Right forelimb (tissue), 1 donor: ENCODE data around the gene CPNE6.

ENCODE experiments used
- DNase-seq: peaks from one replicate; pipeline ENCODE4 v3.0.0-alpha.2; 2018

CPNE6 gene

DNA sequence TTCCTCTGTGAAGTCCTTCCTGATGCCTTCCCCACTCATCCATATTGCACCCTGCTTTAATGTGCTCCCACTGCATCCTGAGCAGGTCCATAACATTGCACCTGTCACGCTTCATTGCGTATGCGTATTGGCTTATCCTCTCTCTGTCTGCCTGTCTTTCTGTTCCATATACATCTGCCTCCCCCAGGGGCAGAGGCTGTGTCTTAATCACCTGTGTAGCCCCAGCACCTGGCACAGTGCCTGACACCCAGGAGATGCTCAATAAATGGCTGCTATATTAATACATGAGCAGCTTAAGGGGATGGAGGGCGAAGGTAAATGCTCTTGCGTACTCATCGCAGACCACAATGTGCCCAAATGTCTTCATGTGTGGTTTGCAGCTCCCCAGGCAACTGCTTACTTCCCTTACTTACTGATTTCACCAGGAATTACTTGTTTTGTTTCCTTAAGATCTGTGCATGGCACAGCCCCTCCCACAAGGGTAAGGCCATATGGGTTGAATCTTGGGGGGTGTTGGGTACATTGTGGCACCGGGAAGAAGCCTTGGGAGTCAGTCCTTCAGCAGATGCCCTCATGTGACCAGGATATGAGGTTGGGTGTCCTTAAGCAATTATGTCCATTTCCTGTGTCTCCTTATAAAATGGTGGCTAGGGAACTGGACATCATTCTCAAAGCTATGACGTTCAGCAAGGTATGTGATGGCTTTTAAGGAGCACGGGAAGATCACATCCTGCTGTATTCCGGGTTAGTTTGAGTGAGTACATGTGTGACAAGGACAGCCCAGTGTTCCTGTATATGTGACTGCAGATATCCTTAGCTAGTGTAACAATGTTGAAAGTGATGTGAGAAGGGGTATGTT is 848 bp upstream of the CPNE6 start:
- no peak for DNase-seq

DNA sequence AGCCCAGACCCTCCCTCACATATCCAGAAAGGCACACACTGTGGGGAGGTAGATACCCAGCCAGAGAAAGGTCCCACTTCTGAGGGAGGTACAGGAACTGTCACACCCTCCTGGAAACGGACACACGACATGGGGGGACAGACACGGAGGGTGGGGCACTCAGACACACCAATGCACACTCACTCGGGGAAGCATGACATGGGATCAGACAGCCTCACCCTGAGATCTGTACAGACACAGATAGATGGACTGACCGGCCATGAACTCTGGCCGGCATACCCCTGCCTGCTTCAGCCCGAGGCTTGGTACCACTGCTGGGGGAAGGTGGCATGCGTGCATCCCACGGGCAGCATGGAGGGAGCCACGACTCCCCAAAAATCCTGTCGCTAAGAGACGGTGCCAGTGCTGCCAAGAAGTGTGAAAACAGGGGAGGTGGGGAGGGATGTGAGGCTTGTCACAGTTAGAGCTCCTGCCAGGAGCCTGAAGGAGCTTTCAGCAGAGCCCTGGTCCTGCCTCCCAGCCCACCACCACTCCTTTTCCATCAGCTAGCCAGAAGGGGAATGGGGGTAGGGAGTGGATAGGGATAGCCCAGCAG is 571 bp downstream of the CPNE6 start:
- no peak for DNase-seq

DNA sequence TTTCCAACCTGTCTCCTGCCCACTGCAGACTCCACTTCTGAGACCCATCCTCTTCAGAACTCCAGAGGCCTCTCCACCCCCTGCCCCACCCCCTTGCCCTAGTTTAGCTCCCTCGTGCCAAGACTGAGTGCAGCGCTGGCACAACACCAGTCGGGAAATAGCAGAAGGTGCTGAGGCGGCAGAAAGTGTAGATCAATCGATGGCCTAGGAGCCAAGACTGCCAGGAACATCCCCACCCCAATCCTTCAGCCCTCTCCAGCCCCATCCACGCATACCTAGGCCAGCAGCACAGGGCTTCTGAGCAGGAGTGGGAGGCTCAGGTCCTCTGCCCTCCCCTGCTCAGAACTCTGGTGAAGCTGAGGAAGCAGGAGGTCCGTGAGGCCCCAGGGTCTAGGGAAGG is 1.1 kb downstream of the CPNE6 start:
- DNase-seq: no peak

DNA sequence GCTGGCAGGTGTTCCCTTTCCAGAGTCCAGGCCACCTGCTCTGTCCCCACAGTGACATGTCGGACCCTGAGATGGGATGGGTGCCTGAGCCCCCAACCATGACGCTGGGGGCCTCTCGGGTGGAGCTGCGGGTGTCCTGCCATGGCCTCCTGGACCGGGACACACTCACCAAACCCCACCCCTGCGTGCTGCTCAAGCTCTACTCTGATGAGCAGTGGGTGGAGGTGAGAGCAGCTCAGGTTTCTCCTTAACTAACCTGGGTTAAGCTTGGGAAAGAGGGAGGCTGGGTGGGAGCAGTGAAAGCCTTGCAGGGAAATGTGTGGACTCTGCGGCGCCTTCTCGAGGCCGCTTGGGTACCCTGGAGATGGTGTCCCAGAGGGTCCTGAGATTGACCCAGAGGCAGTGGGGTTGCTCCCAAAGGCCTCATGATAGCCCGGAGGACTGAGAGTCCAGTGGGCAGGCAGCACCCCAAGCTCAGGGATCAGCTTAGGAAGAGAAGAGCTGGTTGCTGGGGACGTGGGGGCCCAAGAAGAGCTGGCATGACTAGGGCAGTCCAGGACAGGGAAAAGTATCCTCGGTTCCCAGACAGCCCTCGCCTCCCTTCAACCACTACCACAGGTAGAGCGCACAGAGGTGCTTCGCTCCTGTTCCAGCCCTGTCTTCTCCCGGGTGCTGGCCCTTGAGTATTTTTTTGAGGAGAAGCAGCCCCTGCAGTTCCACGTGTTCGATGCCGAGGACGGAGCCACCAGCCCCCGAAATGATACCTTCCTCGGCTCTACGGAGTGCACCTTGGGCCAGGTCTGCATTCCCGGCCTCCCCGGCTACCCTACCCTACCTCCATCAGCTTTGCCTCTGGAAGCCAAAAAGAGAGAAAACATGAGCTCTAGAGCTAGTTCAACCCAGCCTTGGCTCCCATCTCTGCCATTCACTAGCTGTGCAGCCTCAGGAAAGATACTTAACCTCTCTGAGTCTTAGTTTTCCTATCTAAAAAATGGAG is 1.8 kb downstream of the CPNE6 start:
- no peak for DNase-seq

DNA sequence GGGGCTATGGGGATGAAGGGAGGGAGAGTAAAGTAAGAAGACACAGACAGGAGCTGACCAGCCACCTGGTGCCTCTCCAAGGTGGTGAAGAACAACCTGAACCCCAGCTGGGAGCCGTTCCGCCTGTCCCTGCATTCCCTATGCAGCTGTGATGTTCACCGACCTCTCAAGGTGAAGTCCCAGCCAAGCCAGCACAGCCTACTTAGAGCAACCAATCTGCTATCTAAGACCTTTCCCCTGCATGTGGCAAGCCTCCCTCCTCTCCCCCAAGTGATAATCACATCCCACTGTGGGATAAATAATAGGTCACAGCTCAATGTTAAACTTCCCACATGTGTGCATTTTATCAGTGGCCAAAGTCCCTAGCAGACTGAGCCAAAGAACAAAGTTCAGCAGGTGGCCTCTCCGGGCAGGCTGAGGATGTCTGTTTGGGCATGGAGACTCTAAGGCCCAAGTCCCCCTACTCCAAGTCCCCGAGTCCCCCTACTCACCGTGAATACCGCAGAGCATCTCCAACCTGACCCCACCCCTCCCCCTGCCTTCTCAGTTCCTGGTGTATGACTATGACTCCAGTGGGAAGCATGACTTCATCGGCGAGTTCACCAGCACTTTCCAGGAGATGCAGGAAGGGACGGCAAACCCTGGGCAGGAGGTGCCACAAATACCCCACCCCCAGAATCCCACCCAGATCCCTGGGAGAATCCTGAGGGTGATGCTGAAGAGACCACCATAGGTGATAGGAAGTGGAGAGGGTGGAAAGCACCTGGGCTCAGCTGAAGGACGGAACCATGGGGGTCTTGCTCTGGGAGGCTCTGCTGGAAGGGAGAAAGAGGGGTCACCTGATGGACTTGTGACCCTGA is 3.5 kb downstream of the CPNE6 start:
- DNase-seq: no peak

DNA sequence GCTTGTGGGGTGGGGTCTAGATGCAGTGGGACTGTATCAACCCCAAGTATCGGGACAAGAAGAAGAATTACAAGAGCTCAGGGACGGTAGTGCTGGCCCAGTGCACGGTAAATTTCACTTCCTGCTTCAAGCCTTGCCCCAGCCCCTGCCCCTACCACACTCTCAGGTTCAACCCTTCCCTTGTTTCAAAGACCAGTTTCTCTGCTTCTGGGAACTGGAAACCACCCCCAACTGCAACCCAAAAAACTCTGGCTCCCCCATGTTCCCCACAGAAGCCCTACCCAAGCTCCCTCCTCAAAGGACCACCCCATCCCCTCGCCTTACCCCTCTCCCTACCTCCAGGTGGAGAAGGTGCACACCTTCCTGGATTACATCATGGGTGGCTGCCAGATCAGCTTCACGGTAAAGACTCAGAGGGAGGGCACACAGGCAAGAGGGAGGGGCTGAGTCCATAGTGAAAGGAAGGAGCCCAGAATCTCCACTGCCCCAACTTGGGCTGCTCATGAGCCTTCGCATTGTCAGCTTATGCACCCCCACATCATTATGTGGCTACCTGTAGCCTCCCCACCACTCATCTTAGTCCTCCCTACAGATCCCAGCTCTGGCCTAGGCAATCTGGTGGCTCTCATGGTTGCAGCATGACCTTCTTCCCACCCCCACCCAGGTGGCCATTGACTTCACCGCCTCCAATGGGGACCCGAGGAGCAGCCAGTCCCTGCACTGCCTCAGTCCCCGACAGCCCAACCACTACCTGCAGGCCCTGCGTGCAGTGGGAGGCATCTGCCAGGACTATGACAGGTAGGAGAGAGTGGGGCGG is 4.3 kb downstream of the CPNE6 start:
- no peak for DNase-seq

DNA sequence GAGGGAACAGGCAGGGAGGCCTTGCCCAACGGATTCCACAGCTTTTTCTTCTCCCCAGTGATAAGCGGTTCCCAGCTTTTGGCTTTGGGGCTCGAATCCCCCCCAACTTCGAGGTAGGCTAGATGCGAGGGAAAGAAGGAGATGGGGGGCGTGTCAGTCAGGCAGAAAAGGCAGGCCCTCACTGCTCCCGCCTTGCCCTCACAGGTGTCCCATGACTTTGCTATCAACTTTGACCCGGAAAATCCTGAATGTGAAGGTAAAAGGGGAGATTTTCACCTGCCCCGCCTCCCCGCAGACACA is 4.9 kb downstream of the CPNE6 start:
- no peak for DNase-seq

DNA sequence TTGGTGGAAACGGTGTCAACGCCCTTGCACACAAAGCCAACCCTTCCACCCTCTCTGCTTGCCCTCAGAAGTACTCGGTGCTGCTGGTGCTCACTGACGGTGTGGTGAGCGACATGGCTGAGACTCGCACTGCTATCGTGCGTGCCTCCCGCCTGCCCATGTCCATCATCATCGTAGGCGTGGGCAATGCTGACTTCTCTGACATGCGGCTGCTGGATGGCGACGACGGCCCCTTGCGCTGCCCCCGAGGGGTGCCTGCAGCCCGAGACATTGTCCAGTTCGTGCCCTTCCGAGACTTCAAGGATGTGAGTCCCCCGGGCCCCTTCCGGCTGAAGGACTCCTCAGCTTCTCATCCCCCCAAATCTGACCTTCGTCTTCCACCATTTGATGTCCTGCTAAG is 5.7 kb downstream of the CPNE6 start:
- no peak for DNase-seq

DNA sequence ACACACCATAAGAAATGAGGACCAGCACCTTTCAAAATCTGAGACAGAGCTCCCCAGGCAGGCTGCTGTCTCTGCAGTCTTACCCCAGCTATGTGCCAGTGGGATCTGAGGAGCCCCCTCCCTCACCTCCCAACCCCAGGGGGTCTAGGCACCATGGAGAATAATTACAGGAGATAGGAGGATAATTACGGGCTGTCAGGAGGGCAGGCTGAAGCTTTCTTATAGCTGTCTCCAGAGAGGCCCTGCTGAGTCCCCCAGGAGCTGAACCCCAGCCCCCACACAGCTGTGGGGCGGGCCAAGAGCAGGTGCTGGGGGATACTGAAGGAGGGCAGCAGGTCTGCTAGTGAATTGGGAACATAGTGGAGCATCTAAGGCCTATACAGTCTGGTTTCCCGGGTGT is 6.8 kb downstream of the CPNE6 start:
- no peak for DNase-seq

DNA sequence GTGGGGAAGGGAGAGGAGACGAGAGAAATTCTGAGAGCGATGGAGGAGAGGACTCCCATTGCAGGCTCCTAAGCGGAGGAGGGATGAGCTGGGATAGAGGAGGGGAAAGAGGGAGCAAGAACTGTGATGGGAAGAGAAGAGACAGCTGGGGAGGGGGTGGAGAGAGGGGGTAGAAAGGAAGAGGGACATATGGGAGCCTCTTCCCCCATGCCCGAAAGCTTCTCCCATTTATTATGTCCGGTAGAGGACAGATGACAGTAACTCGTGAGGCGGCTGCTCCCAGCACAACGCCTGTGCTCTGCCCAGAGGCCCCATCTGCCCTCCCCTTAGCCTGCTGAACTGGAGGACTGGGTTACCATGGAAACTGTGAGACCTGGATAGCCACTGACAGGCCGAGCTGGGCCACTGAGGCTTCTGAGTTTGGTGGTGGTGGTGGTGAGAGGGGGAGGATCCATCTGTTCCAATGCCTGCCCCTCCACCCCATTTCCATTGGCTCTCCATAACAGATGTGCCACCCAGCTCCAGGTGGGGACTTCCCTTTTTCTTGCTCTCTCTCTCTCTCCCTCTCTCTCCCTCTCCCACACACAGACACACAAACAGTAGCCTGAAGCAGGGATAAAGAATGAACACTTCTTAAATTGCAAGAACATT is 8.3 kb downstream of the CPNE6 start:
- DNase-seq: no peak

DNA sequence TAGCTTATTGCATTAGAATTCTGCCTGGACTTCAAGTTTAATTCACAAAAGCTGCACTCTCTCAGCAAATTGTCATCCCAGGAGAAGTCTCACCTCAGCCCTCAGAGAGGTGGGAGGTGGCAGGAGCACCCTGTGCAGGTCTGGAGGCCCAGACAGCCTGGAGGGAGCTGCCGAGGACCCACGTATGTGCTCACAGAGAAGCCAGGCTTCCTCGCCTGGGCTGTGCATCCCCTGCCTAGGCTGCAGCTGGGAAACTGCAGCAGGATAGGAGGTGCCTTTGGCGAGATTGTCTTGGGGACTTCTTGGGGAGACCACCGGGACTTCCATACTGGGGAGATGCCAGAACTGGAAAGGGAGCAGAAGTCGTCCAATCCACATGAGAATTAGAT is 8.8 kb downstream of the CPNE6 start:
- no peak for DNase-seq

DNA sequence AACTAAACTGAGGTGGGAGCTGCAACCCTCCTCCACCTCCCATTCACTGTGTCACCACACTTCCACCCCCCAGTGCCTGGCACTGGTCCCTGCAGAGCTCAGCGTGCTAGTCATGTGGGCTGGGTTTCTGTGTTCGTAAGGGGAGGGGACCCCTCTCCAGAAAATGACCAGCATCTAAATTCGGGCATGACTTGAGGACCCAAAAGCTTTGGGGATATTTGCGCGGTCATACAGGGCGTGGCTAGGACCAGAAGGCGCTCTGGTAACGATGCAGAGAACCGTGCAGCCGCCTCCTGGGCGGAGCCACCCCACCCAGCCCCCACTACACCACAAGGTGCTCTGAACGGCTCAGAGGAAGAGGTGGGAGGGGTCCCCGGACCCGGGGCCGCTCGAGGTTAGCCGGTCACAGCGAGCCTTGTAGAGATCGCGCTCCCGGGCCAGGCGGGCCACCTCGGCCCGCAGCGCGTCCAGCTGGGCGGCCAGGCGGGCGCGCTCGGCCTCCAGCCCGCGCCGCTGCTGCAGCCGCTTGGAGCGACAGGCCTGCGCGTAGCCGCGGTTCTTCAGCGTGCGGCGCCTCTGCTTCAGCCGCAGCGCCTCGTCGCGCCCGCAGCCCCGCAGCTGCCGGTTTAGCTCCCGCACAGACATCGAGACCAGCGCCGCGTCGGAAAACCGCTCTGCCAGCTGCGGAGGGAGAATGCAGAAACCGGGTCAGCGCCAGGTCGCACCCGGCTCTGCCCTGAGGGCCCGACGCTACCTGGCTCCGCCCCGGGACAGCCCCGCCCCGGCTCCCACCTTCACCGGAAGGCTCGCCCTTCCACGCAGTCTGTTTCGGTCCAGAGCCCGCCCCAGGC is 9.8 kb downstream of the CPNE6 start:
- DNase-seq: no peak

DNA sequence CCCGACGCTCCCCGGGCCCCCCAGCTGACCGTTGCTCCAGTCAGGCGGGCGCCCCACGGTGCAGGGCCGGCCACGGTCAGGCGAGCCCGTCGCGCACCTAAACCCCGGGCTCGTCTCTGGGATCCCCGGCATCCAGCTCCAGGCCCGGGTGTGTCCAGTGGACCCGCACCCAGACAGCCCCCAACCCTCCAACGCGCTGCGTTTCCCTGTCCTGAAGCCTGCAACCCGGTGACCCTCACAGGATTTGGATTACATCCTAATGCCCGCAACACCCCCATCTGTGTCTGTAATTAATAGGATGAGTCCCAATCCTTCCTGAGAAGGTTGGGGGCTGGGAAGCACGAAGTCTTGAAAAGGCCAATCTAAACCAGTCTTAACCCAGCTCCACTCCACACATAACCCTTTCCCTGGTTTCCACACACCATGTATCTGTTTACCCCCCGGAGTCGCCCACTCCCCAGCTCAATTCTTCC is 10.4 kb downstream of the CPNE6 start:
- no peak for DNase-seq

DNA sequence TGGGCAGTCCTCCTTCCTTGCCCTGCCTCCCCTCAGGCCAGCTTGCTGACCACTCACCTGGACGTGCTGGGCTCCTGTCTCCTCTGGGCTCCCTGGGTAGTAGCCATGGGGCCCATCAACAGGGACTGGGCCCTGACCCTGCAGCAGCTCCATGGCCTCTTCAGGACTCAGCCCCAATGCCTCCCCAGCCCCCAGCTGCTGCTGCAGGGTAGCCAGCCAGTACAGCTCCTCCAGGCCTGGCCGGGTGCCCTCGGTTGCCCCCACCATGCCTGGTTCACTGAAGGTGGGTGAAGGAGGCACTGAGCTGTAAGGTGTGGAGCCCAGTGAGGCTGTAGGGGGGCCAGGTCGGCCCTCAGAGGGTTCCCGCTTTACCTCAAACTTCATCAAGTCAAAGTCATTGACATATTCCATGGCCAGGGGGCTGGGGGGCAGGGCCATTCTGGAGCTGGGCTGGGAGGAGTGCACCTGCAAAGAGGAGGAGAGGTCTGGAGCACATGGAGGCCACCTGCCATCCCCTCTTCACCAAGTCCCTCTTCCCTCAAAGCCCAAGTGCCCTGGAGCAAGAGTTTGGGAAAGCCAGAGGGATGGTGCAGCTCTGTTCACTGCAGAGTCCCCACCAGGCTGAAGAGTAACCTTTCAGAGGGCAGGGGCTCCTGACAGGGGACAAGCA is 11.2 kb downstream of the CPNE6 start:
- DNase-seq: no peak

DNA sequence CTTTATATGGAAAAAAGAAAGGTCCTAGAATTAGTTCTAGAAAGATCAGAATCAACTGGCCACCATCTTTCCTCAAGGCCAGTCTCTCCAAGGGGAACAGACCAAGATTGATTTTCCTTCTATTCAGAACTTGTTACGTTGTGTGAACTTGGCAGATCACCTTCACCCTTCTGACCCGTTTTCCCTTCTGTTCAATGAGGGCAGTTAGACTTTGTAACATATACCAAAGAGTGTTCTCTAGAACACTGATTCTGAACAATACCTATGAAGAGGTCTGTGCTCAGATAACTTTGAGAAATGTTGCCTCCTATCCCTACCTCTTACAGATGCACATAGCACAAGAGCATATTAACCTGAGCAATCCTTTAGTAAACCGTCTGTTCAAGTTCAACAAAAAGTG is 12.1 kb downstream of the CPNE6 start:
- DNase-seq: no peak

DNA sequence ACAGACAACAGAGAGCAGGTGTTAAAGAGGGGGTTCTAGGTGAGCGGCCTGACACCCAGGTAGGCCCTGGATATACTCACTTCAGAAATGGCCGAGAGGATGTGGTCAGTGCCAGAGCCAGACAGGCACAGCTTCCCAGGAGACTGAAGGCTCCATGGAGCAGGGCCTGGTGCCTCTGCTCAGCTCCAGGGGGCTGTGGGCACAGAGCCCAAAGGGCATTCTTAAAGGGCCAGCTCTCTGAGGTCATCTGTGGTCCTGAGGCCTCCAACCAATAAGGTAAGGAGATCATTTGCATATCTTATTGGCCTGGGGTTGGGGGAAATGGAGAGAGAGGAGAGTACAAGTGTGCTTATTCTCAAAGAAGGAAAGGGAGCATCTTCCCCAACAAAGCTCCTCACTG is 13.1 kb downstream of the CPNE6 start:
- no peak for DNase-seq

DNA sequence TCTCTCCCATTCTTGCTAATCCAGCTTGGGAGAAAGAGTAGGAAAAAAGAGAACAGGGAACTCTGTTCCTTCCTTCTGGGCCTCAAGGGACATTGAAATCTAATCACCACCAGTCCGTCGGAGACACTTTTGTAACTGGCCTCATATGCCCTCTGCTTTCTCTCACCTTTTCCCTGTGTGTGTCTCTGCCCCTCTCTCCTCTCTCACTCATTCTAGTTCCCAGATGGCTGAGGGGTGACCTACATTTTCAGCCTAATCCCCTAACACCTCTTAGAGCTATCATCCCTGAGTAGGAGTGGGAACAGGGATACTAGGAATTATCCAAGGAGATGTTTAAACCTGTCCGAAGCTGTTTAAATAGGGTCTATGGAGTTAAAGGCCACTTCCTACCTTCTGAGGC is 13.9 kb downstream of the CPNE6 start:
- no peak for DNase-seq

DNA sequence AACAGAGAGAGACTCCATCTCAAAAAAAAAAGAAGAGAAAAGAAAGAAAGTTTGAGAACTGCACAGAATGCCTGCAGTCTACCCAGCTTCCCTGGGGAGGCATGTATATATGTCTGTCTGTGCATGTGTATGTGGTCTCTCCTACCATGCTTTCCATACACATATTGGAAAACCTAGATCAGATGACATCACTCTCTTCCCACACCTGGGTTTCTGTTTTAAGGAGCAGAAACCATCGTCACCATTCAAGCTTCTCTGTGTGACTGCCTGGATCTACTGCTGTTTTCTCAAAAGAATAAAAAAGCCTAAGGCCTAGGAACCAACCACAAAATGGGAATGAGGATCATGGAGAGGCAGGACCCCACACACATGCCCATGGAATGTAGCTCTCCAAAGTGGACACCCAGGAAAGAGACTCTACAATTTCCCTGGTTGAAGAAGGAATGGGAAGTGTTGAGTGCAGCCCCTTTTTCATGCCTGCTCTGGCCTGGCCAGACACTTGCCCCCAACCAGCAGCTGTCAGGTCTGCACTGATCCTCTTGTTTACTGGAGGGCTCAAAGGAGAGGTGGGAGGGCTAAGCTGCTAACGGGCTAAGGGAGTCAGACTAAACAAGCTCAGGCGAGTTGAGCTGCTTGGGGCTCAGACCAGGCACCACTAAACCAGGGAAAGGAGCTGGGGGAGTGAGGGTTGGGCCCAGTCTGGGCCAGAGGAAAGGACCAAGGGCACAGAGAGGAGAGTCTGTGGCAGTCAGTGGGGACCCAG is 15.0 kb downstream of the CPNE6 start:
- DNase-seq: no peak

DNA sequence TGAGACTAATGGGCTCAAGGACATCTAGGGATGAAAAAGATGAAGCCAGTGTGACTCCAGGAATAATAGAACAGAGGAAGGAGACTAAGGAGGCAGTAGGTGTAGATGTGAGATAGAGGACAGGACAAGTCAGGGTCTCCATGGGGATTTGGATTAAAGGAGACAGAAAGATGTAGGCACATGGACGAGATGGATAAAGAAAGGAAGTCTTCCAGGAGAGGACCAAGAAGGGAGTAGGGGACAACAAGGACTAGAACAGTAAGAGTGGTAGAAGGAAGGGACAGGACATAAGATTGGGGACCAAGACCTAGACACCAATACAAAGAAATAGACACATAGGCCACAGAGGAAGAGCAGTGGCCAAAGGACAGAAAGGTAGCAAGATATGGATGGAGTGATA is 15.6 kb downstream of the CPNE6 start:
- no peak for DNase-seq
